Measurements from ENCODE around the gene DNAAF5.

Gene DNAAF5

GRCh38 chr7:765383-765782 is 38.9 kb downstream of the DNAAF5 start:
- no peak for DNase-seq (ENCODE audit: low read depth in 1 of 2, low spot score in 1 of 2)

- DNase-seq (ENCODE audit: low read depth in 1 of 2, low spot score in 1 of 2): no peak
These were observed 41.1 kb downstream of the DNAAF5 start for GRCh38 chr7:767580-767940.

GRCh38 chr7:767941-768731 is 41.6 kb downstream of the DNAAF5 start:
- peak in 1 of 2 donors; percentile 9 for DNase-seq (ENCODE audit: low read depth in 1 of 2, low spot score in 1 of 2)

GRCh38 chr7:768881-769504 is 42.5 kb downstream of the DNAAF5 start:
- DNase-seq (ENCODE audit: low read depth in 1 of 2, low spot score in 1 of 2): no peak

- no peak for DNase-seq (ENCODE audit: low read depth in 1 of 2, low spot score in 1 of 2)
These were observed 43.8 kb downstream of the DNAAF5 start for GRCh38 chr7:770336-770735.

- DNase-seq (ENCODE audit: low read depth in 1 of 2, low spot score in 1 of 2): no peak
These were observed 44.3 kb downstream of the DNAAF5 start for GRCh38 chr7:770741-771166.

GRCh38 chr7:771234-772004 is 44.9 kb downstream of the DNAAF5 start:
- no peak for DNase-seq (ENCODE audit: low read depth in 1 of 2, low spot score in 1 of 2)

GRCh38 chr7:772005-772294 is 45.5 kb downstream of the DNAAF5 start:
- DNase-seq (ENCODE audit: low read depth in 1 of 2, low spot score in 1 of 2): no peak

- no peak for DNase-seq (ENCODE audit: low read depth in 1 of 2, low spot score in 1 of 2)
These were observed 45.9 kb downstream of the DNAAF5 start for GRCh38 chr7:772392-772791.

GRCh38 chr7:772861-773621 is 46.5 kb downstream of the DNAAF5 start:
- no peak for DNase-seq (ENCODE audit: low read depth in 1 of 2, low spot score in 1 of 2)

- DNase-seq (ENCODE audit: low read depth in 1 of 2, low spot score in 1 of 2): no peak
These were observed 47.1 kb downstream of the DNAAF5 start for GRCh38 chr7:773622-773915.

- peak; percentile 50 to 56 for DNase-seq (ENCODE audit: low read depth in 1 of 2, low spot score in 1 of 2)
These were observed 47.9 kb downstream of the DNAAF5 start for GRCh38 chr7:774161-775109.

- no peak for DNase-seq (ENCODE audit: low read depth in 1 of 2, low spot score in 1 of 2)
These were observed 49.9 kb downstream of the DNAAF5 start for GRCh38 chr7:776381-776780.

GRCh38 chr7:776992-777727 is 50.7 kb downstream of the DNAAF5 start:
- no peak for DNase-seq (ENCODE audit: low read depth in 1 of 2, low spot score in 1 of 2)

- DNase-seq (ENCODE audit: low read depth in 1 of 2, low spot score in 1 of 2): no peak
These were observed 51.2 kb downstream of the DNAAF5 start for GRCh38 chr7:777728-778078.

- DNase-seq (ENCODE audit: low read depth in 1 of 2, low spot score in 1 of 2): no peak
These were observed 51.9 kb downstream of the DNAAF5 start for GRCh38 chr7:778271-778967.

- DNase-seq (ENCODE audit: low read depth in 1 of 2, low spot score in 1 of 2): no peak
These were observed 52.5 kb downstream of the DNAAF5 start for GRCh38 chr7:778968-779451.

- DNase-seq (ENCODE audit: low read depth in 1 of 2, low spot score in 1 of 2): no peak
These were observed 53.0 kb downstream of the DNAAF5 start for GRCh38 chr7:779480-779879.

- DNase-seq (ENCODE audit: low read depth in 1 of 2, low spot score in 1 of 2): no peak
These were observed 53.6 kb downstream of the DNAAF5 start for GRCh38 chr7:780081-780480.
